Measurements from ENCODE around the gene UNC119B.
A peak's percentile ranks its signal among the peaks of the same experiment; 100 is the strongest.
"Not testable (repeated sequence)": the region's sequence is repeated elsewhere in the genome, so short reads cannot be mapped to it uniquely, and the experiment has no call there.

The UNC119B gene

GRCh38 chr12:120719496-120720233 lies 9.4 kb downstream of the UNC119B start:
- no peak for DNase-seq (ENCODE audit: low spot score)

- no peak for DNase-seq (ENCODE audit: low spot score)
Measured at GRCh38 chr12:120720234-120720986, 10.2 kb downstream of the UNC119B start.

- DNase-seq (ENCODE audit: low spot score): no peak
Measured at GRCh38 chr12:120720987-120721801, 10.9 kb downstream of the UNC119B start.

- DNase-seq (ENCODE audit: low spot score): no peak
Measured at GRCh38 chr12:120721866-120722265, 11.6 kb downstream of the UNC119B start.

- no peak for DNase-seq (ENCODE audit: low spot score)
Measured at GRCh38 chr12:120722784-120723183, 12.5 kb downstream of the UNC119B start.

GRCh38 chr12:120724720-120725119 lies 14.5 kb downstream of the UNC119B start:
- no peak for DNase-seq (ENCODE audit: low spot score)

GRCh38 chr12:120725151-120725658 lies 14.9 kb downstream of the UNC119B start:
- no peak for DNase-seq (ENCODE audit: low spot score)

- peak; percentile 72 for DNase-seq (ENCODE audit: low spot score)
Measured at GRCh38 chr12:120725659-120726509, 15.6 kb downstream of the UNC119B start, which contains the start of gene ACADS. TSS of gene ACADS (plus strand) at chr12:120725826. CDS start at chr12:120725886, 60 bp downstream.

- no peak for DNase-seq (ENCODE audit: low spot score)
Measured at GRCh38 chr12:120726510-120726793, 16.2 kb downstream of the UNC119B start.

- DNase-seq (ENCODE audit: low spot score): no peak
Measured at GRCh38 chr12:120726961-120727360, 16.7 kb downstream of the UNC119B start.

GRCh38 chr12:120732198-120732597 lies 21.9 kb downstream of the UNC119B start:
- DNase-seq (ENCODE audit: low spot score): not testable (repeated sequence)

- DNase-seq (ENCODE audit: low spot score): no peak
Measured at GRCh38 chr12:120733574-120733973, 23.3 kb downstream of the UNC119B start.

- DNase-seq (ENCODE audit: low spot score): no peak
Measured at GRCh38 chr12:120734210-120734609, 24.0 kb downstream of the UNC119B start.

- DNase-seq (ENCODE audit: low spot score): no peak
Measured at GRCh38 chr12:120735181-120735580, 24.9 kb downstream of the UNC119B start.

- DNase-seq (ENCODE audit: low spot score): no peak
Measured at GRCh38 chr12:120736404-120737331, 26.4 kb downstream of the UNC119B start.

- no peak for DNase-seq (ENCODE audit: low spot score)
Measured at GRCh38 chr12:120737557-120738251, 27.4 kb downstream of the UNC119B start.

GRCh38 chr12:120738252-120739030 lies 28.2 kb downstream of the UNC119B start:
- DNase-seq (ENCODE audit: low spot score): no peak

- DNase-seq (ENCODE audit: low spot score): no peak
Measured at GRCh38 chr12:120739031-120739762, 28.9 kb downstream of the UNC119B start.
